AG04450 (cell line): Measurements from ENCODE around the gene DENND6B. TPM values are rescaled to one million over a fixed set of nuclear protein-coding genes. Genes with fewer than 3 reads are reported as not detected.

ENCODE experiments used
- CTCF ChIA-PET: fragments of 300-600, 350-600 bp; formaldehyde crosslinking; extraction: SDS; loops from one replicate; lab custom pipeline; 2022; ENCODE audit warnings: antibody characterized with exemption, inconsistent platforms; lab: Charles Lee
- POLR2A ChIA-PET: fragments of 350-600 bp; formaldehyde crosslinking; extraction: SDS; loops from one replicate; lab custom pipeline; 2021; ENCODE audit warnings: antibody characterized with exemption, inconsistent platforms; lab: Yijun Ruan, JAX
- DNase-seq: peaks from one replicate; pipeline ENCODE4 v3.0.0-alpha.2; 2011; ENCODE audit warnings: low read depth, low spot score
- H3K27ac ChIP-seq: one replicate; pipeline ENCODE4 v1.5.1; 2012; ENCODE audit warnings: low read depth, low read length, control low read depth
- H3K27me3 ChIP-seq: one replicate; pipeline ENCODE4 v1.6.0; 2012; ENCODE audit warnings: low read length; ENCODE audit not compliant: control insufficient read depth, insufficient read depth
- H3K4me3 ChIP-seq: 2 replicates; pipeline ENCODE4 v1.5.1; 2011; ENCODE audit warnings: mild to moderate bottlenecking, low read depth, low read length, control low read depth
- H3K9me3 ChIP-seq: 2 replicates; pipeline ENCODE4 v1.5.1; 2012; ENCODE audit warnings: low read length; ENCODE audit not compliant: control insufficient read depth, insufficient read depth
- polyA plus RNA-seq: library from polyadenylated mRNA; depleted of rRNA; stranded (reverse); fragments of >200 nt; gene quantifications from 2 replicates; pipeline ENCODE4 v1.2.3, GENCODE V29; 2011
- TF ChIP-seq, protein P1 (sequence below): IDR thresholded peaks from 2 replicates; pipeline ENCODE4 v1.5.1; 2011; ENCODE audit warnings: low read depth, low read length, control low read depth, inconsistent platforms

Gene DENND6B
- polyA plus RNA-seq, 1 experiment = 2.4 TPM

GRCh38 chr22:50363166-50363802 lies 36.5 kb upstream of the DENND6B start:
- DNase-seq = no peak
- H3K9me3 ChIP-seq = no peaks in the 10 kb centered on the region
- ChIA-PET CTCF (no interaction called here), POLR2A (no interaction called here)
- no peak overlapping the region for H3K27ac ChIP-seq
- TF ChIP-seq, protein P1, sequence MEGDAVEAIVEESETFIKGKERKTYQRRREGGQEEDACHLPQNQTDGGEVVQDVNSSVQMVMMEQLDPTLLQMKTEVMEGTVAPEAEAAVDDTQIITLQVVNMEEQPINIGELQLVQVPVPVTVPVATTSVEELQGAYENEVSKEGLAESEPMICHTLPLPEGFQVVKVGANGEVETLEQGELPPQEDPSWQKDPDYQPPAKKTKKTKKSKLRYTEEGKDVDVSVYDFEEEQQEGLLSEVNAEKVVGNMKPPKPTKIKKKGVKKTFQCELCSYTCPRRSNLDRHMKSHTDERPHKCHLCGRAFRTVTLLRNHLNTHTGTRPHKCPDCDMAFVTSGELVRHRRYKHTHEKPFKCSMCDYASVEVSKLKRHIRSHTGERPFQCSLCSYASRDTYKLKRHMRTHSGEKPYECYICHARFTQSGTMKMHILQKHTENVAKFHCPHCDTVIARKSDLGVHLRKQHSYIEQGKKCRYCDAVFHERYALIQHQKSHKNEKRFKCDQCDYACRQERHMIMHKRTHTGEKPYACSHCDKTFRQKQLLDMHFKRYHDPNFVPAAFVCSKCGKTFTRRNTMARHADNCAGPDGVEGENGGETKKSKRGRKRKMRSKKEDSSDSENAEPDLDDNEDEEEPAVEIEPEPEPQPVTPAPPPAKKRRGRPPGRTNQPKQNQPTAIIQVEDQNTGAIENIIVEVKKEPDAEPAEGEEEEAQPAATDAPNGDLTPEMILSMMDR = no peak
- no peaks in the 10 kb centered on the region for H3K27me3 ChIP-seq
- H3K4me3 ChIP-seq = no peak overlapping the region

DNA sequence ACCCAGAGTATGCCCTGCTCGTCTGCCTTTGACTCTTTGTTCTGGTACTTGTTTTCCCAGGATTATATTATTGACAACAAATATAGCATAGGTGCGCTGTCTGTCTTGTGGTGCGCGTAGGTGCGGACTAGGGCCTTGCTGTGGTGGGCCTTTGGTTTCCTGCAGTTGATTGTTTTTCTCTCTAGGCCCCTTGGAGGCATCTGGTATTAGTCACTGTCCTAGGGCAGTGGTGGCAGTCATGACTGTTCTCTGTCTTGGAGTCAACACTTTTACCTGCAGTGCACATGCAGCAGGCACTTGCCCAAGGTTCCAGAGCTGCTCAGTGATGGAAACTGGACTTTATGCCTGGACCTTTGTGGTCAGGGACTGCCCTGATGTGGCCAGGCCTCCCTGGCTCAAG lies 34.9 kb upstream of the DENND6B start:
- Histone ChIP-seq H3K9me3 (no peaks in the 10 kb centered on the region), H3K4me3 (no peak overlapping the region), H3K27me3 (no peaks in the 10 kb centered on the region), H3K27ac (no peak overlapping the region)
- ChIA-PET POLR2A (no interaction called here), CTCF (no interaction called here)
- TF ChIP-seq, protein P1 = no peak
- DNase-seq = no peak

DNA sequence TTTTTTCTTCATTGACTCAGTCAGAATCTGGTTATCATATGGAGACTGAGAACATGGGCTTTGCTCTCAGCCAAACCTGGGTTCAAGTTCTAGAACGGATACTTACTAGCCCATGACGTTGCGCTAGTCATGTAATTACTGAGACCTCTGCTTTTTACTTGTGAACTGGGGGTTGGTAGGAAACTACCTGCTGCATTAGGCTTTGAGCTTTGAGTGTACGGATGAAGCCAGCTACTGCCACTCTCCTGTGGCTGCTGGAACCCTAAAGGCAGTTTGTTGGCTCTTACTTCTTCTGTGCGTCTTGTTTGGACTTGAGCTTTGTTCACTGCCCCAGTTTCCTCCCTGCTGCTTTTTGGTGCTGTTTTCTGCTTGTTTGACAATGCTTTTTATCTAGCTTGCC lies 34.4 kb upstream of the DENND6B start:
- TF ChIP-seq, protein P1 = no peak
- Histone ChIP-seq H3K9me3 (no peaks in the 10 kb centered on the region), H3K27me3 (no peaks in the 10 kb centered on the region), H3K4me3 (no peak overlapping the region), H3K27ac (no peak overlapping the region)
- ChIA-PET POLR2A (no interaction called here), CTCF (no interaction called here)
- no peak for DNase-seq

DNA sequence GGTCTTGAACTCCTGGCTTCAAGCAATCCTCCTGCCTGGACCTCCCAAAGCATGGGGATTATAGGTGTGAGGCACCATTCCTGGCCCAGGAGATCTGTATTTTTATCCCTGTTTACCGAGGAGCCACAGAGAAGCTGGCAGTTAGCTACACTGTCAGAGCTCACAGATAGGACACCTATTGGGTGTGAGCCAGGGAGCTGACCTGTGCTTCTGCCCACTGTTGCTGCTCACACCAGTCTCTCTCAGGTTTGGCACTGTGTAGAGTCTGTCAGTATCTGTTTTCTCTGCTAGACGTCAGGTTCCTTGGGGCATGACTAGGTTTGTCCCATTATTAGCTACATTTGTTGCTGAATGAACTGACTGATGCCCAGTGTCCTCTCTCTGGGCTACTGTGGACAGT lies 33.8 kb upstream of the DENND6B start:
- Histone ChIP-seq H3K27ac (no peak overlapping the region), H3K9me3 (no peaks in the 10 kb centered on the region), H3K4me3 (no peak overlapping the region), H3K27me3 (no peaks in the 10 kb centered on the region)
- ChIA-PET POLR2A (no interaction called here), CTCF (no interaction called here)
- DNase-seq = no peak
- TF ChIP-seq, protein P1 = no peak

- no peaks in the 10 kb centered on the region for H3K27me3 ChIP-seq
- POLR2A ChIA-PET = no interaction called here
- CTCF ChIA-PET = interaction anchor here (0.7 to 1.5 kb wide), 5 partner anchors 9 to 263 kb away, joined by 3 to 4 read pairs (median 4); partner anchors contain the start of genes SCO2 and SYCE3
These were observed 30.9 kb upstream of the DENND6B start for GRCh38 chr22:50357756-50358155.

More at GRCh38 chr22:50357756-50358155, 30.9 kb upstream of the DENND6B start:
- DNase-seq = no peak
- TF ChIP-seq, protein P1 = no peak
- H3K27ac ChIP-seq = no peak overlapping the region
- no peaks in the 10 kb centered on the region for H3K9me3 ChIP-seq
- H3K4me3 ChIP-seq = no peak overlapping the region
